HUES64 (cell line): ENCODE measurements around the gene C1QTNF1. TPM values are rescaled to one million over a fixed set of nuclear protein-coding genes. Genes with fewer than 3 reads are reported as not detected.

Experiments used
- H3K27ac ChIP-seq: 2 replicates; pipeline ENCODE4 v1.7.0; 2013; ENCODE audit warnings: low read depth, low read length, inconsistent platforms
- H3K27me3 ChIP-seq: 2 replicates; pipeline ENCODE4 v1.6.1; 2013; ENCODE audit warnings: mild to moderate bottlenecking, low read length; ENCODE audit not compliant: insufficient read depth
- H3K36me3 ChIP-seq: 2 replicates; pipeline ENCODE4 v1.6.1; 2013; ENCODE audit warnings: mild to moderate bottlenecking, low read length; ENCODE audit not compliant: insufficient read depth
- H3K4me1 ChIP-seq: 2 replicates; pipeline ENCODE4 v1.6.1; 2013; ENCODE audit warnings: mild to moderate bottlenecking, low read length, moderate library complexity; ENCODE audit not compliant: insufficient read depth
- H3K4me3 ChIP-seq: 2 replicates; pipeline ENCODE4 v1.5.1; 2013; ENCODE audit warnings: mild to moderate bottlenecking, low read length, moderate library complexity
- H3K9ac ChIP-seq: 2 replicates; pipeline ENCODE4 v1.6.1; 2013; ENCODE audit warnings: mild to moderate bottlenecking, low read depth, low read length
- H3K9me3 ChIP-seq: 2 replicates; pipeline ENCODE4 v1.6.1; 2013; ENCODE audit warnings: low read depth, low read length; ENCODE audit not compliant: insufficient read depth
- WGBS: fragments of 150-250, 120-280 bp; methylation state at CpG from one replicate; pipeline ENCODE4 v1.1.7; 2013; ENCODE audit warnings: missing lambda C conversion rate; 5-methylcytosine and 5-hydroxymethylcytosine counted together
- polyA plus RNA-seq, 2 experiments: library from polyadenylated mRNA; stranded (reverse); fragments of 50-300 nt; gene quantifications; one replicate each; pipeline ENCODE4 v1.2.3, GENCODE V29; 2013

The C1QTNF1 gene
- 1.1 TPM for polyA plus RNA-seq (2013, experiment 1 of 2)
- polyA plus RNA-seq (2013, experiment 2 of 2) = 0.89 TPM

GRCh38 chr17:79023886-79024771 is at the start of gene C1QTNF1:
Gene C1QTNF1, plus strand, starts transcription at chr17:79024169. Its CDS starts 19,800 bp downstream, at chr17:79043969.
- Histone ChIP-seq H3K27ac (no peak within 1 kb of the TSS), H3K4me3 (peak within 1 kb of the TSS; percentile 66), H3K9ac (0 out of 2 replicates have a peak within 1 kb of the TSS, but pooled peaks have one; percentile 43), H3K4me1 (peaks cover 8% of the 10 kb centered on the region; the same call in 1 of the 2 replicates), H3K9me3 (no peaks in the 10 kb centered on the region), H3K36me3 (no peaks in the 10 kb centered on the region), H3K27me3 (peaks cover 88% of the 10 kb centered on the region)
- 1% methylated on average over 65 of the region's 77 CpGs for WGBS

- Histone ChIP-seq H3K9me3 (no peaks in the 10 kb centered on the region), H3K27me3 (no peaks in the 10 kb centered on the region), H3K4me3 (no peak overlapping the region), H3K9ac (no peak overlapping the region), H3K36me3 (no peaks in the 10 kb centered on the region; the same call in 1 of the 2 replicates), H3K27ac (peak overlapping the region; percentile 24; the same call in 1 of the 2 replicates), H3K4me1 (peaks cover 11% of the 10 kb centered on the region; the same call in 1 of the 2 replicates)
- WGBS = 66% methylated on average over 30 of the region's 30 CpGs
Measured at GRCh38 chr17:78974635-78975591, 49.1 kb upstream of the C1QTNF1 start.

- H3K27ac ChIP-seq = no peak overlapping the region
- H3K4me3 ChIP-seq = no peak overlapping the region
- no peaks in the 10 kb centered on the region for H3K9me3 ChIP-seq
- H3K4me1 ChIP-seq = peaks cover 16% of the 10 kb centered on the region; the same call in 1 of the 2 replicates
- H3K27me3 ChIP-seq = no peaks in the 10 kb centered on the region
- WGBS = 93% methylated on average over 20 of the region's 20 CpGs
- no peaks in the 10 kb centered on the region; the same call in 1 of the 2 replicates for H3K36me3 ChIP-seq
- H3K9ac ChIP-seq = no peak overlapping the region
Measured at GRCh38 chr17:78976907-78977680, 46.9 kb upstream of the C1QTNF1 start.

- Histone ChIP-seq H3K9ac (no peak overlapping the region), H3K36me3 (no peaks in the 10 kb centered on the region), H3K27me3 (no peaks in the 10 kb centered on the region), H3K4me3 (no peak overlapping the region), H3K4me1 (peaks cover 16% of the 10 kb centered on the region; the same call in 1 of the 2 replicates), H3K27ac (no peak overlapping the region), H3K9me3 (no peaks in the 10 kb centered on the region)
- WGBS = 91% methylated on average over 8 of the region's 8 CpGs
Measured at GRCh38 chr17:78977681-78977943, 46.4 kb upstream of the C1QTNF1 start.

GRCh38 chr17:78977997-78978973 is 45.7 kb upstream of the C1QTNF1 start:
- no peak overlapping the region for H3K4me3 ChIP-seq
- no peak overlapping the region for H3K27ac ChIP-seq
- peaks cover 12% of the 10 kb centered on the region; the same call in 1 of the 2 replicates for H3K4me1 ChIP-seq
- no peak overlapping the region for H3K9ac ChIP-seq
- 88% methylated on average over 20 of the region's 21 CpGs for WGBS
- no peaks in the 10 kb centered on the region for H3K9me3 ChIP-seq
- no peaks in the 10 kb centered on the region for H3K36me3 ChIP-seq
- H3K27me3 ChIP-seq = no peaks in the 10 kb centered on the region

GRCh38 chr17:78979780-78980623 is 44.0 kb upstream of the C1QTNF1 start, which contains the start of gene LGALS3BP:
Gene LGALS3BP, minus strand, starts transcription at chr17:78979923. Its CDS starts 2,732 bp downstream, at chr17:78977191.
- no peaks in the 10 kb centered on the region for H3K27me3 ChIP-seq
- H3K36me3 ChIP-seq = no peaks in the 10 kb centered on the region
- H3K9me3 ChIP-seq = no peaks in the 10 kb centered on the region
- H3K4me3 ChIP-seq = peak within 1 kb of the TSS; percentile 32; the same call in 1 of the 2 replicates
- WGBS = 75% methylated on average over 16 of the region's 16 CpGs
- H3K9ac ChIP-seq = 0 out of 2 replicates have a peak within 1 kb of the TSS, but pooled peaks have one; percentile 29
- H3K27ac ChIP-seq = no peak within 1 kb of the TSS
- peaks cover 9% of the 10 kb centered on the region; the same call in 1 of the 2 replicates for H3K4me1 ChIP-seq

GRCh38 chr17:78980624-78980972 is 43.4 kb upstream of the C1QTNF1 start:
- Histone ChIP-seq H3K4me1 (peaks cover 6% of the 10 kb centered on the region; the same call in 1 of the 2 replicates), H3K9ac (no peak overlapping the region), H3K27me3 (no peaks in the 10 kb centered on the region), H3K36me3 (no peaks in the 10 kb centered on the region), H3K4me3 (no peak overlapping the region), H3K27ac (no peak overlapping the region), H3K9me3 (no peaks in the 10 kb centered on the region)
- 87% methylated on average over 8 of the region's 8 CpGs for WGBS

- Histone ChIP-seq H3K4me3 (no peak overlapping the region), H3K36me3 (no peaks in the 10 kb centered on the region), H3K4me1 (peaks cover 8% of the 10 kb centered on the region), H3K27ac (no peak overlapping the region), H3K27me3 (no peaks in the 10 kb centered on the region), H3K9ac (no peak overlapping the region), H3K9me3 (no peaks in the 10 kb centered on the region)
- WGBS = 81% methylated on average over 16 of the region's 16 CpGs
Measured at GRCh38 chr17:78981010-78981888, 42.7 kb upstream of the C1QTNF1 start.
